Measurements from ENCODE around the gene WDR7.

Gene WDR7

GRCh38 chr18:56953428-56954198 is 302.5 kb downstream of the WDR7 start:
- peak; percentile 15 for FAIRE-seq

GRCh38 chr18:56955490-56955889 is 304.3 kb downstream of the WDR7 start:
- no peak for FAIRE-seq

- FAIRE-seq, result no peak
Measured at GRCh38 chr18:56959120-56959519, 308.0 kb downstream of the WDR7 start.

GRCh38 chr18:56962322-56962721 is 311.2 kb downstream of the WDR7 start:
- no peak for FAIRE-seq

GRCh38 chr18:56967035-56967434 is 315.9 kb downstream of the WDR7 start:
- FAIRE-seq, result no peak

- no peak for FAIRE-seq
Measured at GRCh38 chr18:56973487-56973886, 322.3 kb downstream of the WDR7 start.

GRCh38 chr18:56974141-56974540 is 323.0 kb downstream of the WDR7 start:
- no peak for FAIRE-seq

GRCh38 chr18:56975276-56975675 is 324.1 kb downstream of the WDR7 start:
- no peak for FAIRE-seq

GRCh38 chr18:56977309-56977708 is 326.1 kb downstream of the WDR7 start:
- FAIRE-seq, result no peak

- no peak for FAIRE-seq
Measured at GRCh38 chr18:56977771-56978170, 326.6 kb downstream of the WDR7 start.

- no peak for FAIRE-seq
Measured at GRCh38 chr18:56980151-56980550, 329.0 kb downstream of the WDR7 start.

- no peak for FAIRE-seq
Measured at GRCh38 chr18:56982766-56983165, 331.6 kb downstream of the WDR7 start.

GRCh38 chr18:56983275-56983992 is 332.3 kb downstream of the WDR7 start:
- no peak for FAIRE-seq

- FAIRE-seq, result no peak
Measured at GRCh38 chr18:56984731-56985130, 333.6 kb downstream of the WDR7 start.

GRCh38 chr18:56986829-56987228 is 335.7 kb downstream of the WDR7 start:
- FAIRE-seq, result no peak

- no peak for FAIRE-seq
Measured at GRCh38 chr18:56987236-56987635, 336.1 kb downstream of the WDR7 start.

GRCh38 chr18:56988022-56988421 is 336.9 kb downstream of the WDR7 start:
- FAIRE-seq, result no peak

- no peak for FAIRE-seq
Measured at GRCh38 chr18:56990678-56991077, 339.5 kb downstream of the WDR7 start.

GRCh38 chr18:56992777-56993176 is 341.6 kb downstream of the WDR7 start:
- no peak for FAIRE-seq

- FAIRE-seq, result no peak
Measured at GRCh38 chr18:56995579-56996188, 344.5 kb downstream of the WDR7 start.

GRCh38 chr18:56997200-56997599 is 346.0 kb downstream of the WDR7 start:
- FAIRE-seq, result no peak

- no peak for FAIRE-seq
Measured at GRCh38 chr18:56999823-57000222, 348.7 kb downstream of the WDR7 start.

GRCh38 chr18:57002627-57003026 is 351.5 kb downstream of the WDR7 start:
- no peak for FAIRE-seq

- peak; percentile 39 for FAIRE-seq
Measured at GRCh38 chr18:57003342-57003741, 352.2 kb downstream of the WDR7 start.

Measured in G401.6 (cell line).